ENCODE data around the gene ABCA4.
"Not testable (repeated sequence)": the region's sequence is repeated elsewhere in the genome, so short reads cannot be mapped to it uniquely, and the experiment has no call there.

The ABCA4 gene

DNA sequence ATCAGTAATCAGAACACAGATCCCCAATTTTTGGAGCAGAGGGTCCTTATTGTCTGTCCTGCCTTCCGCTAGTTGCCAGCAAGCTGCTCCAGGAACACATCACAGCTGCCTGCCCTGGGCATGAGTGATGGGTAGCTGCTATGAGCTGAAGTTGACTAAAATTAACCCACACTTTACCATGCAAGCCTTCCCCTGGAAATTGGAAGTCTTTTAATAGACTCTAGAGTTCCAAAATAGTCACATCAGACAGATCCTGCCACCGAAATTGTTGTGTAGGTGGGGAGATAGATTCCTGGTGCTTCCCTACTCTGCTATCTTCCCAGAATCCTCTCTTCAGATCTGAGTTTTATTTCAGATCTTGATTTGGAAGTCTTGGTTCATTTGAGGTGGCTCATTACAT lies 148.6 kb downstream of the ABCA4 start:
- DNase-seq = no peak

- no peak for DNase-seq
These were observed 151.1 kb downstream of the ABCA4 start for GRCh38 chr1:93969887-93970286.

- DNase-seq = no peak
These were observed 151.6 kb downstream of the ABCA4 start for GRCh38 chr1:93969371-93969770.

- DNase-seq = no peak
These were observed 153.6 kb downstream of the ABCA4 start for GRCh38 chr1:93967306-93967705.

GRCh38 chr1:93965888-93966287 lies 155.1 kb downstream of the ABCA4 start:
- DNase-seq = no peak

- no peak for DNase-seq
These were observed 155.7 kb downstream of the ABCA4 start for GRCh38 chr1:93965256-93965655.

DNA sequence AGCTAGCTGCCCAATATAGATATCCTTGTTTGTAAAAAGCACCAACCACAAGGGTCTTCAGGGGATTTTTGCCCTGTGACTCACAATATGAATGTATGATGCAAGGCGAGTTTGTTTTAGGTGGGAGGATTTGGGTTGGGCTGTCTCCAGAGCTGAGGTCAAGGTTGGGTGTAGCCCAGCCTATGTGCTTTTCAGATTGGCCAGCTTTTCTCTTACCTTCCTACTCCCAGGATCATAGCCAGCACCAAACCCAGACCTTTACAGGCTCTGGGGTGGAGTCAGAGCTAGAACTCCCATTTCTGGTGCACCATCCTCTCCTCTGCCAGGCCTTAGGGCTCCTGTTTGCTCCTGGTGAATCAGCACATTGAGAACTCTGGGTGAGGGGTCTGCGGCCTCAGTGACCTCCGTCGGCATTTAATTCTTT lies 156.2 kb downstream of the ABCA4 start:
- DNase-seq = no peak

GRCh38 chr1:93964096-93964776 lies 156.7 kb downstream of the ABCA4 start:
- DNase-seq = no peak

- DNase-seq = no peak
These were observed 157.4 kb downstream of the ABCA4 start for GRCh38 chr1:93963585-93963984.

DNA sequence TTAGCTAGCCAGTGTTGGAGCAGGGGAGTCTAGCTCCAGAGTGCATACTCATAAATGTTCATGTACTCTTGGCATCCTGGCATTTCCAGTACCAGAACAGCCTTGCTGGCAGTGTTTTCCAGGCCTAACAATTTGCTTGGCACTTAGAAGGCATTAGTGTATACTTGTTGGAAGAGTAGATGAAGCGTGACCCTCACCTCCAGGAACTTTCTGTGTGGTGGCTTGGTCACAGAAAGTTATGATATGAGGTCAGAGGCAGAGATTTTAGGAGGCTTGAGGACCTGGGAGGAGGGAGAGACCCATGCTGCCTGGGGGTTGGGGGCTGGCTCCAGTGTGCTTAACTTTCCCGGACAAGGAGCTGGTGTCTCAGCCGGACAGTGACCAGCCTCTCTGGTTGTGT lies 159.0 kb downstream of the ABCA4 start:
- no peak for DNase-seq

- no peak for DNase-seq
These were observed 159.5 kb downstream of the ABCA4 start for GRCh38 chr1:93961443-93961842.

- no peak for DNase-seq
These were observed 160.3 kb downstream of the ABCA4 start for GRCh38 chr1:93960641-93961147.

DNA sequence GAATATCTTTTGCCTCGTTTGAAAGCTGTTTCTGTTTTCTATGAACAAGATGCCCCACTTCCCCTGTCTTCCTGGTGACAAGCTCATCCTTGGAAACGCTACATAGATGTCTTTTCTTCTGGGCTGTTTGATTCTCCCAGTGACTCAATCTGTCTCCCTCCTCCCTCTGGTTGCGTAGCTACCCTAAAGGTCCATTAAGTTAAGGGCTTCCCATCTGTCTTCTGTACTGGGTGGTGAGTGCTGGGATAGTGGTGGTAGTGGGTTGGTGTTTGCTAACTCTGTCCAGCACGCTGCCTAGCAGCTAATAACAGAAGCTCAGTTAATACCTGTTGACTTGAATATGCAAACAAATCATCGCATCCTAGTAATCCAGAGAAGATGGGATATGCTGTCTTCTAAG lies 161.5 kb downstream of the ABCA4 start:
- DNase-seq = no peak

- DNase-seq = no peak
These were observed 162.2 kb downstream of the ABCA4 start for GRCh38 chr1:93958726-93959100.

DNA sequence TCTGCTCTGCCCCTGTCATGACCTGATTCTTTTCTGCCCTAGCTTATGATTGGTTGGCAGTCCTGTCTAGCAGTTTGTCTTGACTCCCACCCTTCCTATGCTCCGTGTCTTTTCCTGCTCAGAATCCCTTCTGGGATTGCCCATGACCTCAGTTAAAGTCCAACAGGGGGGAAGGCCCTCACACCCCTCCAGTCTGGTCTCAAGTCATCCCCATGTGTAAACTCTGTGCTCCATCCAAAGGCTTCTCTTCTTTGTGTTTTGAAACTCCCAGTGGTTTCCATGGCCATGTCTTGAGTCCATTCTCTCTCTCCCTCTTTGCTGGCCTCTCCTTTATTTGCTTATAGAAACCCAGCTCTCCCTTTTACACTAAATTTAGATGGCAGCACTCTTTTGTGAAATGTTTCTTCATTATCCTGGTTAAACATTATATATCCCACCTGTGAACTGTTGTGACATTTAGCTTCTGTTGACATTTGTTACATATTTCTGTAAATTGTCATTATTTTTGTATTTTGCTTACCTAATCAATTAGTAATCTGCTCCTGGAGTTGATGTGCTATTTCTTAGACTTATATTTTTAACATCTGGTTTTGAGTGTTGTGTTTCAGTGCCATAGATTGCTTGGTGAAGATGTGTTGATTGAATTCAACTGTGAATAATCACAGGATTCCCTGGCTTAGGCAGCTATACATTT lies 162.8 kb downstream of the ABCA4 start:
- DNase-seq = no peak

DNA sequence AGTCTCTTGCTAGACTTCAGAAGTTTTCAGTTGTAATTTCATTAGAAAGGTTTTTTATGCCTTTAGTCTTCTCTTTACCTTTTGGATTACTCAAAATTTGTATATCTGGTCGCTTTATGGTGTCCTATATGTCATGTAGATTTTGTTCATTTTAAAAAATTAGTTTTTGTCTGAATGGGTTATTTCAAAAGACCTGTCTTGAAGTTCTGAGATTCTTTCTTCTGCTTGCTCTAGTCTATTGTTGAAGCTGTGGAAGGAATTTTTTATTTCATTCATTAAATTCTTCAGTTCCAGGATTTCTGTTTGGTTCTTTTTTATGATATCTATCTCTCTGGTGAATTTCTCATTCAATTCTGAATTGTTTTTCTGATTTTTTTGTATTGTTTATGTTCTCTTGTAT lies 165.2 kb downstream of the ABCA4 start:
- DNase-seq = no peak

DNA sequence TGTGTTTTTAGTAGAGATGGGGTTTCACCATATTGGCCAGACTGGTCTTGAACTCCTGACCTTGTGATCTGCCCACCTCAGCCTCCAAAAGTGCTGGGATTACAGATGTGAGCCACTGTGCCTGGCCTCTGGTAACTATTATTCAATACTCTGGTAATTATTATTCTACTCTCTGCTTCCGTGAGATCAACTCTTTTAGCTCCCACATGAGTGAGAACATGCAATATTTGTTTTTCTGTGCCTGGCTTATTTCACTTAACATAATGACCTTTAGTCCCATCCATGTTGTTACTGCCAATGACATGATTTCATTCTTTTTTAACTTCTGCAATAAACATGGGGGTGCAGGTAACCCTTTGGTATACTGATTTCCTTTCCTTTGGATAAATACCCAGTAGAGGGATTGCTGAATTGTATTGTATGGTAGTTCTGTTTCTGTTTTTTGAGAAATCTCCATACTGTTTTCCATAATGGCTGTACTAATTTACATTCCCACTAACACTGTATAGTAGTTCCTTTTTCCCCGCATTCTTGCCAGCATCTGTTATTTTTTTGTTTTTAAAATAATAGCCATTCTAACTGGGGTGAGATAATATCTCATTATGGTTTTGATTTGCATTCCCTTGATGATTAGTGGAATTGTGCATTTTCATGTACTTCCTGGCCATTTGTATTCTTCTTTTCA lies 173.8 kb downstream of the ABCA4 start:
- DNase-seq = not testable (repeated sequence)
